Smooth muscle cell (in vitro differentiated cells): Measurements from ENCODE around the gene CORO6. TPM values are rescaled to one million over a fixed set of nuclear protein-coding genes. Genes with fewer than 3 reads are reported as not detected.

ENCODE experiments used
- DNase-seq: peaks from one replicate; lab custom pipeline; 2025; ENCODE audit not compliant: unreplicated experiment; lab: John Stamatoyannopoulos, UW
- H2AFZ ChIP-seq: fragments of 200-600 bp; sonication (generic); 2 replicates; pipeline ENCODE4 v1.6.0; 2016; ENCODE audit warnings: antibody characterized with exemption, low read depth, mild to moderate bottlenecking
- H3F3A ChIP-seq: fragments of 200-600 bp; sonication (generic); 2 replicates; pipeline ENCODE4 v1.6.0; 2017; ENCODE audit warnings: antibody characterized with exemption, low read depth
- H3K27ac ChIP-seq: fragments of 200-600 bp; sonication (generic); 2 replicates; pipeline ENCODE4 v1.5.1; 2016; ENCODE audit warnings: low read depth, mild to moderate bottlenecking
- H3K27me3 ChIP-seq: fragments of 200-600 bp; sonication (generic); 2 replicates; pipeline ENCODE4 v1.6.1; 2016; ENCODE audit warnings: low read depth, mild to moderate bottlenecking
- H3K36me3 ChIP-seq: fragments of 200-600 bp; sonication (generic); 2 replicates; pipeline ENCODE4 v1.5.1; 2016; ENCODE audit warnings: low read depth
- H3K4me1 ChIP-seq: fragments of 200-600 bp; sonication (generic); 2 replicates; pipeline ENCODE4 v1.5.1; 2016; ENCODE audit warnings: low read depth
- H3K4me2 ChIP-seq: fragments of 200-600 bp; sonication (generic); 2 replicates; pipeline ENCODE4 v1.6.0; 2016; ENCODE audit warnings: mild to moderate bottlenecking
- H3K4me3 ChIP-seq: fragments of 200-600 bp; sonication (generic); 2 replicates; pipeline ENCODE4 v1.5.1; 2016; ENCODE audit warnings: mild to moderate bottlenecking
- H3K79me2 ChIP-seq: fragments of 200-600 bp; sonication (generic); 2 replicates; pipeline ENCODE4 v1.6.0; 2016; ENCODE audit warnings: low read depth, mild to moderate bottlenecking
- H3K9ac ChIP-seq: fragments of 200-600 bp; sonication (generic); 2 replicates; pipeline ENCODE4 v1.6.0; 2016; ENCODE audit warnings: low read depth
- H3K9me3 ChIP-seq: fragments of 200-600 bp; sonication (generic); replicated peaks from 2 replicates; pipeline ENCODE4 v1.5.1; 2016; ENCODE audit warnings: low read depth
- H4K20me1 ChIP-seq: fragments of 200-600 bp; sonication (generic); 2 replicates; pipeline ENCODE4 v1.6.0; 2016; ENCODE audit warnings: low read depth
- CTCF ChIP-seq: fragments of 200-600 bp; sonication (generic); IDR thresholded peaks from 2 replicates; pipeline ENCODE4 v1.5.1; 2017; ENCODE audit warnings: borderline replicate concordance, mild to moderate bottlenecking, antibody characterized with exemption; ENCODE audit not compliant: insufficient read depth, poor library complexity, severe bottlenecking
- WGBS: methylation state at CpG from one replicate; pipeline ENCODE4 v1.1.7; 2016; ENCODE audit warnings: low lambda C conversion rate; 5-methylcytosine and 5-hydroxymethylcytosine counted together
- polyA plus RNA-seq: library from polyadenylated mRNA; unstranded; fragments of >200 nt; fragmentation: Nextera tagmentation; extraction: Ambion mirVana; gene quantifications from 2 replicates; pipeline ENCODE4 v1.2.1, GENCODE V29; 2016
- total RNA-seq: library from RNA; depleted of rRNA; stranded (reverse); fragments of >200 nt; gene quantifications from 2 replicates; pipeline ENCODE4 v1.2.3, GENCODE V29; 2014

The CORO6 gene
- total and polyA plus RNA-seq, 2 experiments from 2014 or later: 2.4 TPM

DNA sequence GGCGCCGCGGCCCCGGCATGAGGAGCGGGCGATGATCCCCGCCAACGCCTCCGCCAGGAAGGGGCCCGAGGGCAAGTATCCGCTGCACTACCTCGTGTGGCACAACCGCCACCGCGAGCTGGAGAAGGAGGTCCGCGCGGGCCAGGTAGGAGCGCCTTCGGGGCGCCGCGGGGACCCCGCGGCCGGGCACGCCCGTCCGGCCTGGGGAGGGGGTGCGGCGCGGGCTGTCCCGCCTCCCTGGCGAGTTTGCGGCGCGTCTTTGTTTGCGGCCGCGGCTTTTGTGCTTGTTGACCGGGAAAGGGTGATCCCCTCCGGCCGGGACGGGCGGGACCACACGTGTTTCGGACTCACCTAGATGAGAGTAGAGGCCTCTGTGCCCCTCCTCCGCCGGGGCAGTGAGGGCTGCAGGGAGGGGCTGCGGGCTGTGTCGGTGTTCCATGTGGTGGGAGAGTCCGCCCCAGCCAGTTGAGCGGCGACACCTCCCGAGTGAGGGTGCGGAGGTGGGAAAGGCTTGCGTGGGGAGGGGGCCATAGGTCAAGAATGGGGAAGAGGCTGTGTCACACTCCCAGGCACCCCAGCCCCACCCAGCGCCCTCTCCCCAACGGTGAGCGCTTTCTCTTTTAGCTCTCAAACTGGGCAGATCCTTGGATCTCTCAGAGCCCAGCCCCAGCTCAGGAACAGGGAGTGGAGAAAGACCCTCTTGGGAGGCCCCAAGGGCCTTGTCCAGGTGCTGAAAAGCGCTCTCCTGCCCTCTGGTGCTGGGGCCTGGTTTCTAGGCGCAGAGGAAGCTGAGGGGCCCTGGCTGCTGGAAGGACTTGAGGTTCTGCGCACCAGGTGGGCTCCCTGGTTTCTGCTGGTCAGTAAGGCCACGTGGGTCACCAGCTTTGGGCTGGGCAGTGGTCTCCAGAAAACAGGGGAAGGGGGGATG lies 28.9 kb downstream of the CORO6 start:
- peak overlapping the region; percentile 72 for H2AFZ ChIP-seq
- no peak for TF ChIP-seq CTCF
- H3K9ac ChIP-seq: no peak overlapping the region
- H3K27me3 ChIP-seq: no peaks in the 10 kb centered on the region
- peaks cover 33% of the 10 kb centered on the region for H3K4me1 ChIP-seq
- H3K36me3 ChIP-seq: no peaks in the 10 kb centered on the region
- no peak overlapping the region for H3K27ac ChIP-seq
- peaks cover 37% of the 10 kb centered on the region for H4K20me1 ChIP-seq
- no peak for DNase-seq
- H3K4me2 ChIP-seq: peak overlapping the region; percentile 99
- peak overlapping the region; percentile 68 for H3K4me3 ChIP-seq
- no peaks in the 10 kb centered on the region for H3K9me3 ChIP-seq
- WGBS: 4% methylated on average over 55 of the region's 64 CpGs
- H3K79me2 ChIP-seq: peaks cover under 1% of the 10 kb centered on the region
- peaks cover 6% of the 10 kb centered on the region for H3F3A ChIP-seq

GRCh38 chr17:29592850-29593551 lies 29.7 kb downstream of the CORO6 start, which contains the start of gene ANKRD13B:
TSS of gene ANKRD13B (plus strand) at chr17:29593132. CDS start at chr17:29593622, 490 bp downstream.
- Histone ChIP-seq H3K79me2 (peaks cover 9% of the 10 kb centered on the region), H3K9me3 (no peaks in the 10 kb centered on the region), H4K20me1 (peaks cover 45% of the 10 kb centered on the region), H3K4me1 (peaks cover 39% of the 10 kb centered on the region), H2AFZ (peak within 1 kb of the TSS; percentile 72), H3K27ac (no peak within 1 kb of the TSS), H3K4me3 (peak within 1 kb of the TSS; percentile 68), H3F3A (peaks cover 6% of the 10 kb centered on the region), H3K36me3 (no peaks in the 10 kb centered on the region), H3K9ac (no peak within 1 kb of the TSS), H3K27me3 (no peaks in the 10 kb centered on the region), H3K4me2 (peak within 1 kb of the TSS; percentile 99)
- no peak for TF ChIP-seq CTCF
- WGBS: 4% methylated on average over 42 of the region's 96 CpGs
- no peak for DNase-seq

- no peaks in the 10 kb centered on the region for H3K9me3 ChIP-seq
- H3K27ac ChIP-seq: no peak overlapping the region
- peaks cover 38% of the 10 kb centered on the region for H3K4me1 ChIP-seq
- H3K27me3 ChIP-seq: no peaks in the 10 kb centered on the region
- peak; percentile 85 for DNase-seq
- peak overlapping the region; percentile 92 for H3K4me2 ChIP-seq
- H3K79me2 ChIP-seq: peaks cover 19% of the 10 kb centered on the region
- WGBS: 7% methylated on average over 25 of the region's 25 CpGs
- H3K36me3 ChIP-seq: no peaks in the 10 kb centered on the region
- H3K4me3 ChIP-seq: peak overlapping the region; percentile 50
- peaks cover 46% of the 10 kb centered on the region for H4K20me1 ChIP-seq
- H3F3A ChIP-seq: peaks cover 6% of the 10 kb centered on the region
- no peak overlapping the region for H3K9ac ChIP-seq
- peak; percentile 89 for TF ChIP-seq CTCF
- H2AFZ ChIP-seq: peak overlapping the region; percentile 76
These were observed 30.7 kb downstream of the CORO6 start for GRCh38 chr17:29591737-29592608.
